GM12873 (cell line): ENCODE results near the gene NPPA.

Source experiments
- TF ChIP-seq, protein P1 (sequence below): IDR thresholded peaks from 2 replicates; pipeline ENCODE4 v1.5.1; 2012; ENCODE audit warnings: low read depth, mild to moderate bottlenecking, moderate library complexity, low read length, control low read depth; ENCODE audit not compliant: insufficient read depth; ENCODE audit errors: missing control alignments

The NPPA gene

DNA sequence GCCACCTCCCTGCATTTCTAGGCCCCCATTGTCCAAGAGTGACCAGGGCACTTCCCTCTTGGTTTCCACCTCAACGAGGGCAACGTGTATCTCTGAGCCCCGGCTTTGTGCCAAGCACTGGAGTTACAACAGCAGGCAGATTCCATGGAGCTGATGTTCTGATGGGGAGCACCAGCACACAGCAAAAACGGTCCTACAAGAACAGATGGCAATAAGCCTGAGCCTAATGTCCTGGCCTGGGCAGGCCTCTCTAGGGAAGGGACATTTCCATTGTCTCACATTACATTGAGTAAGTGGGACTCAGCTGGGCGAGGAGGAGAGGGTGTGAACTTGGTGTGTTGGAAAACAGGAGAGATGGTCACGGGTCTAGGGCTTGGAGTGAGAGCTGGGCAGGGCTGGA is 38.3 kb upstream of the NPPA start:
- TF ChIP-seq, protein P1, sequence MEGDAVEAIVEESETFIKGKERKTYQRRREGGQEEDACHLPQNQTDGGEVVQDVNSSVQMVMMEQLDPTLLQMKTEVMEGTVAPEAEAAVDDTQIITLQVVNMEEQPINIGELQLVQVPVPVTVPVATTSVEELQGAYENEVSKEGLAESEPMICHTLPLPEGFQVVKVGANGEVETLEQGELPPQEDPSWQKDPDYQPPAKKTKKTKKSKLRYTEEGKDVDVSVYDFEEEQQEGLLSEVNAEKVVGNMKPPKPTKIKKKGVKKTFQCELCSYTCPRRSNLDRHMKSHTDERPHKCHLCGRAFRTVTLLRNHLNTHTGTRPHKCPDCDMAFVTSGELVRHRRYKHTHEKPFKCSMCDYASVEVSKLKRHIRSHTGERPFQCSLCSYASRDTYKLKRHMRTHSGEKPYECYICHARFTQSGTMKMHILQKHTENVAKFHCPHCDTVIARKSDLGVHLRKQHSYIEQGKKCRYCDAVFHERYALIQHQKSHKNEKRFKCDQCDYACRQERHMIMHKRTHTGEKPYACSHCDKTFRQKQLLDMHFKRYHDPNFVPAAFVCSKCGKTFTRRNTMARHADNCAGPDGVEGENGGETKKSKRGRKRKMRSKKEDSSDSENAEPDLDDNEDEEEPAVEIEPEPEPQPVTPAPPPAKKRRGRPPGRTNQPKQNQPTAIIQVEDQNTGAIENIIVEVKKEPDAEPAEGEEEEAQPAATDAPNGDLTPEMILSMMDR: no peak

DNA sequence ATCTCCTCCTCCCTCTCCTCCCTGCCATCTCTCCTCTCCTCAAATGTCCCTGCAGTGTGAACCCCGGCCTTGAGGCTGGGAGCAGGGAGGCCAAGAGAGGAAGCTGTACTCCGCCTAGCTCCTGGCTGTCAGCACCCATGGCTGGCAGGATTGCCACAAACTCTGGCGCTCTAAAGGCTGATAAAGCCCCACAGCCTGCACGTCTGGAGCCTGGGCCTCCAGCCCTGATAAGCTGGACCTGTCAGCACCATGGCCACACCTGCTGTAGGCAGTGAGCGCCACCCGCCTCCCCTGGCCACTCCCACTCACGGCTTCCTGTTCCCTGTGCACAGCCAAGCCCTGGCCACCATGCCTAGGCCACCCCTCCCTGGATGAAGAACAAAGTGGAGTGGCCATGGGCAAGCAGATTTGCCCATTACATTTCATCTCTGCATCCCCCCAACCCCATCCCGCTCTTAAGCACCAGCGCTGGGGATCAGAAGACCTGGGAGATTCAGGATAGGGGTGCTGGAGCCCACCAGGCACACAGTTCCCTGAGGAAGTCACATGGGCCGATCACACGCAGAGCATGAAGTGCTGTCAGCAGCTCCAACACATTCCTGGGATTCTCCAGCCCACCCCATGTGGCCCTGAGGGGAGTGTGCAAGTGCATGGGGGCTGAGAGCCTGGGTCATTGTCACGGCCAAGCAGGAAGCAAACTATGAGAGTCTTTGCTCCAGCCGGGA is 35.4 kb upstream of the NPPA start:
- TF ChIP-seq, protein P1: no peak

DNA sequence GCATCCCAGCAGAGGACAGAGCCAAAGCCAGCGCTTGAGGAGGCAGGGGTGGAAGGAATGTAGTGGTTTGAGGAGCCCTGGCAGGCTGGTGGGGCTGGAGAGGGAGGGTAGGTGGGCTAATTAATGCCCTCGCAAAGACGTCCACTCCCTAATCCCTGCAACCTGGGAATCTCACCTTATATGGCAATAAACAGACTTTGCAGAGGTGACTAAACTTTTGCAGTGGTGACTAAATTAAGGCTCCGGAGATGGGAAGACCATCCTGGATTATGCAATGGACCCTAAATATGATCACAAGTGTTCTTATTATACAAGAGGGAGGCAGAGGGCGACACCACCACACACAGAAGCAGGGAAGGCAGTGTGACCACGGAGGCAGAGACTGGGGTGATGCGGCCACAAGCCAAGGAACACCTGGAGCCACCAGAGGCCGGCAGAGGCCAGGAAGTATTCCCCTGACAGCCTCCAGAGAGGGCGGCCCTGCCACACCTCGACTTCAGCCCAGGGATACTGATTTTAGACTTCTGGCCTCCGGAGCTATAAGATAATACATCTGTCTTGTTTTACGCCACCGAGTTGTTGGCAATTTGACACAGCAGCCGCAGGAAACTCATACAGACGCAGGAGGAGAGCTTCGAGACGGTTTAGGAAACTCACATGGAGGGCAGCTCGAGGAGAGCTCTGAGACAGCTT is 34.3 kb upstream of the NPPA start:
- TF ChIP-seq, protein P1: no peak

DNA sequence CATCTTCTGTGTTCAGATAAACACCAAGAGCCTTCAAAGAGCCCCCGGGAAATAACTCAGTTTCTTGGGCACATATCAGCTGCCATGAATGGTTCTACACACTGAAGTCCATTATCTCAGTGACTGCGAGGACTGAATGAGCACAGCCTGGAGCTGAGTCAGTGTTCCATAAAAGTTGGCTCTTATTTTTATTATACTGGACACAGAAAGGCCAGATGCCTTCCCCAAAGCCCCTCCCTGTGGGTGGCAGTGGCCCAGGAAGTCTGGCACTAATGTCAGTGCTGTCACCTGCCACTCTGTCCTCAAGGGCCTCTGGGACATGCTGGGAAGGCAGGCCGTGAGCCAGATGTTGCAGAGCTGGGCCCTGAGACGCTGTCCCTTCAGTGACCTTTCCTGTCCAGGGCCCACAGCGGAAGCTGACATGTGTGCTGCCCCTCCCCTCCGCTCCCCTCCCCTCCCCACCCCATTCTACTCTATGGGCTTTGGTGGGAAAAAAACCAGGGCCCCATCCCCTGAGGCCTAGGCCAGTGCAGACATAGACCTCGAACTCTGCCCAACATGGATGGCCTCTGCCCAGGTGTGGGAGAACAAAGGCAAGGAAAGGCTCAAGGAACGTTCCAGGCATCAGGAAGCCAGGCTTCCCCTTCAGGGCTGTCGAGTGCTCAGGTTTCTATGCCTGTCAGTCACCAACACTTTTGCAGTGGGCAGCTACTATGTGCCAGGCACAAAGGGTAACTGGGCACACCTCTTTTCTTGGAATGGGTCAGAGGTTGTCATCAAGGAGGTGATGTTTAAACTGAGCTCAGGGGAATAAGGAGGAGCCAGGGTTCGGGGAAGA is 33.5 kb upstream of the NPPA start:
- TF ChIP-seq, protein P1: no peak

DNA sequence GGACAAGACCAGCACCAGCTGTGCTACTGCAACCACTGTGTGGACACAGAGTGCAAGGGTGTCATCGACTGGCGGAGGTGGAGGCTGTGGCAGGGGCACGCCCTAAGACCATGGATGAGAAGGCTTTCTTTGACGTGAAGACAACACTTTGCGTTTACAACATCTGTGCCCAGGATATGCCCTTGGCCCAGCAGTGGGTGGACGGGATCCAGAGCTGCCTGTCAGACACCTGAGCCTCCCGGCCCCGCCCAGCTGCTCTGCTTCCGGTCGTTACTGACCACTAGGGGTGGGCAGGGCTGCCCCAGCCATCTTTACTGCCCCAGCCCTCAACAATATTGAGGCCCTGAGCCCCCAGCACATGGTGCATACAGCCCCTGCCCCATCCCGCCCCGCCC is 32.6 kb upstream of the NPPA start:
- TF ChIP-seq, protein P1: no peak

DNA sequence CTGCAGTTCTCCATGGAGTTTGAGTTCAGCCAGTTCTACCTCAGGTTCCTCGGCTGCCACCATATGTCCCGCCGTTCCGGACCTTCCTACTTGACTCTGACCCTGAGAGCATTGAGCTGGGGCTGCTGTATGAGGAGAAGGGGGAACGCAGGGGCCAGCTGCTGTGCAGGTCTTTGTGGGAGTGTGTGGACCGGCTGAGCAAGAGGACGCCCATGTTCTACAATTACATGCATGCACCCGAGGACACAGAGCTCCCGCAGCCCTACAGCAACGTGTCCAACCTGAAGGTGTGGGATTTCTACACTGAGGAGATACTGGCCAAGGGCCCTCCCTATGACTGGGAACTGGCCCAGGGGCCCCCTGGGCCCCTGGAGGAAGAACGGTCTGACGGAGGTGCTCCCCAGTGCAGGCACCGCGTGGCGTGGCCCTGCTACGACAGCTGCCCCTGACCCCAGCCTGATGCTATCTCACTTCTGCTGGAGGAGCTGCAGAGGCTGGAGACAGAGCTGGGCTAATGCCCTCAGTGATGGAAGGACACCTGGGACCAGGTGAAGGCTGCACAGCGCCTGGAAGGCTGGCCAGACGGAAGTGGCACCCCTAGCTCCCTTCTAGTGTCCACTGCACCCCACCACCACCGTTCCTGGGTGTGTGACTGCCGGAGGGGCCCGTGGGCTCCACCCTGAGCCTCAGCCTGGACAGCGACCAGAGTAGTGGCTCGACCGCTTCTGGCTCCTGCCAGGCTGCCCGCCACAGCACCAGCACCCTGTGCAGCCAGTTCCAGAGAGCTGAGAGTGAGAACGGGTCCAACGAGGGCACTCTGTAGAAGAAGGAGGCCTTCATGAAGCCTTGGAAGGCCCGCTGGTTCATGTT is 32.0 kb upstream of the NPPA start:
- TF ChIP-seq, protein P1: no peak
